Activated naive CD4-positive, alpha-beta T cell treated with anti-CD3 and anti-CD28 coated beads, Interleukin-2, amount 50 U/mL, for 24 hours (primary cell): ENCODE data around the gene EFNB1.

Experiments used
- H3K27ac Mint-ChIP-seq: one replicate; pipeline ENCODE4 v1.8.0; 2021; ENCODE audit warnings: mild to moderate bottlenecking, mixed read lengths
- H3K27me3 Mint-ChIP-seq: one replicate; pipeline ENCODE4 v1.8.0; 2021; ENCODE audit warnings: mixed read lengths
- H3K36me3 Mint-ChIP-seq: one replicate; pipeline ENCODE4 v1.8.0; 2021; ENCODE audit warnings: mixed read lengths
- H3K4me1 Mint-ChIP-seq: one replicate; pipeline ENCODE4 v1.8.0; 2021; ENCODE audit warnings: mixed read lengths
- H3K4me3 Mint-ChIP-seq: one replicate; pipeline ENCODE4 v1.8.0; 2021; ENCODE audit warnings: mild to moderate bottlenecking, mixed read lengths
- H3K9me3 Mint-ChIP-seq: one replicate; pipeline ENCODE4 v1.8.0; 2021; ENCODE audit warnings: mixed read lengths

EFNB1 gene

DNA sequence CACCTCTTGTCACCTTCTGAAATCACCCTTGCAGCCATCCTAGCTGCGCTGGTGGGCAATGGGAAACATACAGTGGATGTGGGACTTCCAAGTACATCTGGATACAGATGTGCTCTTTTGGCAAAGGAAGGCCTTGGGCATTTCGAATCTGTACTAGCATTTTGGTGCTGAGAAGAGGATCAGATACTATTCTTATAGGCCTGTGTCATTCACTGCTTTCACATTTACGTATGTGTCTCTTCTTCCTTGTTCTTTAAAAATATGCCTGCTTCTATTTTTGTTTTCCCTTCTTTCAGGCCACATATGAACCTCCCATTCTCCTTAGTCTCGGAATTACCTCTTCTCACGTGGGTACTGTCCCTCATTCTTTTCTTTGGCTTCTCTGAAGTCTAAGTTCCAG, 53.1 kb downstream of the EFNB1 start:
- Mint-ChIP-seq H3K4me3 (no peak overlapping the region), H3K9me3 (no peaks in the 10 kb centered on the region), H3K4me1 (no peaks in the 10 kb centered on the region), H3K27me3 (no peaks in the 10 kb centered on the region), H3K36me3 (no peaks in the 10 kb centered on the region), H3K27ac (no peak overlapping the region)

DNA sequence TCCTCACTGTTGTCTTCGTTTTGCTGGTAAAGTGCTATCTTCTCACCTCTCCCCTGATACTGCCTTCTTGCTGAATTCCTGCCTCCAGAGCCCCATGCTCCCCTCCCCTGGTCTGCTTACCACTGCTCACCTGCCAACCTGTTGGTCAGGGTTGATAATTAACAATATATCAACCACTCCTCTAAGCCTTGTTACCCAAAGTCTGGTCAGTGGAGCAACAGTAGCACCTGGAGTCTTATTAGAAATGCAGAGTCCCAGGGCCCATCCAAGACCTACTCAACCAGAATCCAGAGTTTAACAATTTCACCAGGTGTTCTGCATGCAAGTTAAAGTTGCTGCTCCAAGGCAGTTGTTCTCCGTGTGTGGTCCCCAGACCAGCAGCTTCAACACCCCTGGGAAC, 55.0 kb downstream of the EFNB1 start:
- H3K27me3 Mint-ChIP-seq, result no peaks in the 10 kb centered on the region
- H3K36me3 Mint-ChIP-seq, result no peaks in the 10 kb centered on the region
- H3K4me1 Mint-ChIP-seq, result no peaks in the 10 kb centered on the region
- H3K4me3 Mint-ChIP-seq, result no peak overlapping the region
- H3K9me3 Mint-ChIP-seq, result no peaks in the 10 kb centered on the region
- no peak overlapping the region for H3K27ac Mint-ChIP-seq

DNA sequence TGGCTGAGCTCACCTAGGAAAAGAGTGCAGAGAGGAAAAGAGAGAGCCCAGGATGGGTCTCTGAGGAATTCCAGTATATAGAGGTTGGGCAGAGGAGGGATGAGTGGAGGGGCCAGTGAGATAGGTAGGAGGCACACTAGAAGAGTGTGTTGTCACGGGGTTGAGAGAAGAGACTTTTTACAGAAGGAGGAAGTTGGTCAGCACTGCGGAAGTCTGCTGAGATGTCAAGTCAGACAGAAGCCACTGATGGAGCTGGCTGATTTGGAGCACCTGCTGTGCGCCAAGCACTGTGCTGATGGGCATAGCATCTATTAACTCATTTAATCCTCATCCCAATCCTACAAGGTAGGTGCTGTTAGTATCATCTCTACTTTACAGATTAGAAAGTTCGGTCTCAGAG, 60.4 kb downstream of the EFNB1 start:
- Mint-ChIP-seq H3K27me3 (no peaks in the 10 kb centered on the region), H3K27ac (no peak overlapping the region), H3K36me3 (no peaks in the 10 kb centered on the region), H3K4me1 (no peaks in the 10 kb centered on the region), H3K9me3 (no peaks in the 10 kb centered on the region), H3K4me3 (no peak overlapping the region)
